PC-9 (cell line): Measurements from ENCODE around the gene ASB6. TPM values are rescaled to one million over a fixed set of nuclear protein-coding genes. Genes with fewer than 3 reads are reported as not detected.

ENCODE experiments used
- BruUV-seq: library from RNA; stranded (reverse); fragments of 400-500 nt; replicated peaks from 2 replicates; lab custom pipeline; 2021; lab: Mats Ljungman, UMichigan
- CTCF ChIA-PET: fragments of 300-600 bp; sonication (Branson Sonifier 250); formaldehyde crosslinking; loops from one replicate; lab custom pipeline; 2022; ENCODE audit warnings: antibody characterized with exemption; lab: Charles Lee
- POLR2A ChIA-PET: fragments of 300-600 bp; sonication (Branson Sonifier 250); formaldehyde crosslinking; loops from one replicate; lab custom pipeline; 2022; ENCODE audit warnings: antibody characterized with exemption; ENCODE audit not compliant: unreplicated experiment; lab: Charles Lee
- DNase-seq, 2 experiments: peaks; one replicate each; pipeline versions ENCODE4 v3.0.0 to v3.0.0-alpha.2; 2015 to 2022; ENCODE audit warnings: mixed read lengths in 1 of 2
- H2AFZ ChIP-seq: fragments of 200-600 bp; sonication (generic); 2 replicates; pipeline ENCODE4 v1.8.1; 2017; ENCODE audit warnings: antibody characterized with exemption
- H3F3A ChIP-seq: fragments of 200-600 bp; sonication (generic); 2 replicates; pipeline ENCODE4 v1.8.1; 2017; ENCODE audit warnings: antibody characterized with exemption, mild to moderate bottlenecking, low read depth; ENCODE audit not compliant: insufficient read depth
- H3K27ac ChIP-seq: fragments of 200-600 bp; sonication (generic); 2 replicates; pipeline ENCODE4 v1.6.1; 2016; ENCODE audit warnings: mixed run types
- H3K27me3 ChIP-seq: fragments of 200-600 bp; sonication (generic); 2 replicates; pipeline ENCODE4 v1.6.1; 2016; ENCODE audit warnings: low read depth, mixed run types; ENCODE audit not compliant: insufficient read depth
- H3K36me3 ChIP-seq: fragments of 200-600 bp; sonication (generic); 2 replicates; pipeline ENCODE4 v1.6.1; 2016; ENCODE audit warnings: low read depth, mixed run types
- H3K4me1 ChIP-seq: fragments of 200-600 bp; sonication (generic); replicated peaks from 2 replicates; pipeline ENCODE4 v1.6.1; 2016; ENCODE audit warnings: mixed run types; ENCODE audit not compliant: insufficient read depth
- H3K4me2 ChIP-seq: fragments of 200-600 bp; sonication (generic); 2 replicates; pipeline ENCODE4 v1.6.1; 2017; ENCODE audit warnings: mixed run types
- H3K4me3 ChIP-seq: fragments of 200-600 bp; sonication (generic); 2 replicates; pipeline ENCODE4 v1.6.1; 2016; ENCODE audit warnings: mixed run types
- H3K79me2 ChIP-seq: fragments of 200-600 bp; sonication (generic); 2 replicates; pipeline ENCODE4 v1.6.1; 2017; ENCODE audit warnings: low read depth, mixed run types
- H3K9me2 ChIP-seq: fragments of 200-600 bp; sonication (generic); 2 replicates; pipeline ENCODE4 v1.8.1; 2017; ENCODE audit warnings: mild to moderate bottlenecking; ENCODE audit not compliant: insufficient read depth
- H3K9me3 ChIP-seq: fragments of 200-600 bp; sonication (generic); 2 replicates; pipeline ENCODE4 v1.8.1; 2016; ENCODE audit warnings: low read depth; ENCODE audit not compliant: insufficient read depth
- H4K20me1 ChIP-seq: fragments of 200-600 bp; sonication (generic); 2 replicates; pipeline ENCODE4 v1.8.1; 2017; ENCODE audit not compliant: insufficient read depth
- EZH2 ChIP-seq: fragments of 200-600 bp; sonication (generic); IDR thresholded peaks from 2 replicates; pipeline ENCODE4 v1.8.0; 2017; ENCODE audit warnings: antibody characterized with exemption, low read depth
- intact Hi-C: fragments of 100-400 bp; cut with micrococcal nuclease; formaldehyde crosslinking; loops from one replicate; pipeline ENCODE4 v1.10.0; 2022; ENCODE audit not compliant: unreplicated experiment
- total RNA-seq: library from RNA; stranded (reverse); gene quantifications from 2 replicates; pipeline ENCODE4 v1.2.3, GENCODE V29; 2021
- TF ChIP-seq, protein P1 (sequence below): fragments of 200-600 bp; sonication (generic); conservative IDR thresholded peaks from 2 replicates; pipeline ENCODE4 v1.6.1; 2017; ENCODE audit warnings: mixed run types, antibody characterized with exemption, mild to moderate bottlenecking, moderate library complexity

The ASB6 gene
- total RNA-seq, 1 experiment from 2014 or later, result 20.2 TPM

DNA sequence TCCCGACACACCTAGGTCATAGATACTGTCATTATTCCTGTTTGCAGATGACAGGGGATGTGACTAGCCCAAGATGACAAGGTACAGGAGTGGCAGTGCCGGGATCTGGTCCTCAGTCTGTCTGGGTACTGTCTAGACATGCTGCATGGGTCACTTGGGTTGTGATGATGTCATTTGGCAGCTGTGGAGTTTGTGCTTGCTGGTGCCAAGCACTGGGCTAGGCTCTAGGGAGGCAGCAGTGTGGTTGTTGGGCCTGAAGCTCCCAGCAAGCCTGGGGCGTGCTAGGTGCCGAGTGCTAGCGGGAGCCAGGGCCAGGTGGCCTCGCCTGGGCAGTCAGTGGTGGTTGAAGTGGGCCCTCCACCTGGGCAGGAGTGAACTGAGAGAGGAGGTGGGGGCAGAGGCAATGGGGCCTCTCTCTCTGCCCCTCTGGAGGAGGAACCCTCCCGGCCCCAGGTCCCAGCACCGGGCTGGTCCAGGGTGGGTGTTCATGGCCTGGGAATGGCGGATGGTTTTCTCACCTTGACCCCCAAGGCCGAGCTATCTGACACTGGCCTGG, 8.8 kb upstream of the ASB6 start:
- no peaks in the 10 kb centered on the region for H3K4me1 ChIP-seq
- no peak overlapping the region for H3K4me3 ChIP-seq
- H3K27ac ChIP-seq, result no peak overlapping the region
- H3F3A ChIP-seq, result no peaks in the 10 kb centered on the region
- no peaks in the 10 kb centered on the region for H4K20me1 ChIP-seq
- ChIA-PET POLR2A (no interaction called here), CTCF (no interaction called here)
- intact Hi-C loops, result no loop called here
- no peaks in the 10 kb centered on the region for H3K9me3 ChIP-seq
- no peak overlapping the region for H3K4me2 ChIP-seq
- H2AFZ ChIP-seq, result no peak overlapping the region
- H3K79me2 ChIP-seq, result no peaks in the 10 kb centered on the region
- BruUV-seq, result no TSS peak
- TF ChIP-seq EZH2, result no peak
- TF ChIP-seq, protein P1, sequence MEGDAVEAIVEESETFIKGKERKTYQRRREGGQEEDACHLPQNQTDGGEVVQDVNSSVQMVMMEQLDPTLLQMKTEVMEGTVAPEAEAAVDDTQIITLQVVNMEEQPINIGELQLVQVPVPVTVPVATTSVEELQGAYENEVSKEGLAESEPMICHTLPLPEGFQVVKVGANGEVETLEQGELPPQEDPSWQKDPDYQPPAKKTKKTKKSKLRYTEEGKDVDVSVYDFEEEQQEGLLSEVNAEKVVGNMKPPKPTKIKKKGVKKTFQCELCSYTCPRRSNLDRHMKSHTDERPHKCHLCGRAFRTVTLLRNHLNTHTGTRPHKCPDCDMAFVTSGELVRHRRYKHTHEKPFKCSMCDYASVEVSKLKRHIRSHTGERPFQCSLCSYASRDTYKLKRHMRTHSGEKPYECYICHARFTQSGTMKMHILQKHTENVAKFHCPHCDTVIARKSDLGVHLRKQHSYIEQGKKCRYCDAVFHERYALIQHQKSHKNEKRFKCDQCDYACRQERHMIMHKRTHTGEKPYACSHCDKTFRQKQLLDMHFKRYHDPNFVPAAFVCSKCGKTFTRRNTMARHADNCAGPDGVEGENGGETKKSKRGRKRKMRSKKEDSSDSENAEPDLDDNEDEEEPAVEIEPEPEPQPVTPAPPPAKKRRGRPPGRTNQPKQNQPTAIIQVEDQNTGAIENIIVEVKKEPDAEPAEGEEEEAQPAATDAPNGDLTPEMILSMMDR, result no peak
- H3K9me2 ChIP-seq, result no peaks in the 10 kb centered on the region
- no peak for DNase-seq
- no peaks in the 10 kb centered on the region for H3K27me3 ChIP-seq
- no peaks in the 10 kb centered on the region for H3K36me3 ChIP-seq

DNA sequence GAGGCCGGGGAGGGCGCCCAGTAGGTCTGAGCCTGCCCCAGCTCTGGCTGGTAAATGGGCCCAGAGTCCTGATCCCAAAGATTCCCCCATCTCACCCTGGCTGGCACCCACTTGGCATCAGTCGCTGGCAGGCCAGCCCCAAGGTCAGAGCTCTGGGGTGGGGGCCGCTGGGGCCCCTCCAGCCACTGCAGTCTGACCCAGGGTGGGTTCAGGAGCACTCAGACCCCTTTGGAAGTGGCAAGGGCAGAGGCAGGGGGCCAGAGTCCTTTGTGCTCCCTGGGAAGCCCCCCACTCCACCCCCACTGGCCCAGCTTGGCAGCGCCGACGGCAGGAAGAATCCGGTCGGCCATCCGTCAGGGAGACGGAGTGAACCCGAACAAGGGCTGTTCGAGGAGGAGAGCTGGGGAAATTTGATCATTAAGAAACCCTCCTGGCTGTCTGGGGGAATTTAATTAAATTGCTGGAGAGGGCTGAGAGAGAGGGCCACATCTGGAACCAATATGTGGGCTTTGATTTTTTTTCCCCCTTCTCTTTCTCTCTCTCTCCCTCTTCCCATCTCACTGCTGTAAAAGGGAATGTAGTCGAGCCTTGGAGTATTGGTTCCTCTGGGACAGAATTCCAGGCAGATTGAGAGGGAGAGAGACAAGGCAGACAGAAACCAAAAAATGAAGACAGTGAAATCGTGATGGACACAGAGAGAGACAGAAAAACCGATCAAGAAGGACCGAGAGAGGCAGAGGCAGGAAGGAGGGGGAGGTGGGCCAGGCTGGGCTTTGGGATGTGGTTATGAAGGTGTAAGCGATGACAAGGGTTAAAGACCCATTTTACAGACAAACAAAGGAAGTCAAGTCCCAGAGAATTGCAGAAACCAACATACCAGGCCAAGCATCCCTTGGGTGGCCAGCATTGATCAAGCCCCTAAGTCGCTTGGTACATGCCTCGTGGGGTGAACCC, 8.1 kb upstream of the ASB6 start:
- Histone ChIP-seq H3K27me3 (no peaks in the 10 kb centered on the region), H3F3A (no peaks in the 10 kb centered on the region), H2AFZ (no peak overlapping the region), H4K20me1 (no peaks in the 10 kb centered on the region), H3K27ac (no peak overlapping the region), H3K9me2 (no peaks in the 10 kb centered on the region), H3K4me1 (no peaks in the 10 kb centered on the region), H3K9me3 (no peaks in the 10 kb centered on the region), H3K36me3 (no peaks in the 10 kb centered on the region), H3K79me2 (no peaks in the 10 kb centered on the region), H3K4me3 (no peak overlapping the region), H3K4me2 (no peak overlapping the region)
- POLR2A ChIA-PET, result interaction anchor here (0.6 kb wide), 1 partner anchor 101 kb away, joined by 3 read pairs; no protein-coding TSS in a partner anchor
- TF ChIP-seq, protein P1, result no peak
- no peak for TF ChIP-seq EZH2
- intact Hi-C loops, result no loop called here
- CTCF ChIA-PET, result no interaction called here
- no peak for DNase-seq
- no TSS peak for BruUV-seq

DNA sequence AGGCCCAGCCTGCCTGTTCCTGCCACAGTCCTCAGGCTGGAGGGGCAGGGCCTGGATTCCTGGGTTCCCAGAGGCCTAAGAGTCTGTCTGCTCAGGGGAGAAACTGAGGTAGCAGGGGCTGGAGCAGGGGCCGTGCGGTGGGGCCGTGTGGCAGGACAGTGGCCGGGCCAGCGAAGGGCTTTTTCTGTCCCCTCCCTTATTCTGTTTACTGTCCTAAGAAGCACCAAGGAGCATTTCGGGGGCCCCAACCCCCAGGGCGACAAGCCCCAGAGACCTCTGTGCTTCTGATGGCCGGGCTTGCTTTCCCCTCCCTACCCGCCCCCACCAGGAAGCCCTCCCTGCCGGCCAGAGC, 6.8 kb upstream of the ASB6 start:
- Histone ChIP-seq H3K27me3 (no peaks in the 10 kb centered on the region), H3K36me3 (no peaks in the 10 kb centered on the region), H4K20me1 (no peaks in the 10 kb centered on the region), H3K4me3 (no peak overlapping the region), H3K9me3 (no peaks in the 10 kb centered on the region), H3K79me2 (no peaks in the 10 kb centered on the region), H2AFZ (no peak overlapping the region), H3K9me2 (no peaks in the 10 kb centered on the region), H3K4me2 (no peak overlapping the region), H3F3A (no peaks in the 10 kb centered on the region), H3K4me1 (no peaks in the 10 kb centered on the region), H3K27ac (no peak overlapping the region)
- no peak for DNase-seq
- POLR2A ChIA-PET, result no interaction called here
- CTCF ChIA-PET, result no interaction called here
- intact Hi-C loops, result no loop called here
- TF ChIP-seq EZH2, result no peak
- TF ChIP-seq, protein P1, result no peak
- no TSS peak for BruUV-seq
